Motor neuron (in vitro differentiated cells): ENCODE measurements around the gene SCN4A. TPM values are rescaled to one million over a fixed set of nuclear protein-coding genes. Genes with fewer than 3 reads are reported as not detected.
"Not testable (repeated sequence)": the region's sequence is repeated elsewhere in the genome, so short reads cannot be mapped to it uniquely, and the experiment has no call there.

Source experiments
- ATAC-seq, 8 experiments: fragments of 200-7000 bp; cut with Tn5 transposase; replicated peaks in 6 of 8; 2 replicates each; pipeline ENCODE4 v1.8.0; 2021; ENCODE audit warnings: mild to moderate bottlenecking in 8 of 8, moderate library complexity in 8 of 8
- H3K27ac ChIP-seq, 2 donors: fragments of 250-450 bp; sonication (Bioruptor Pico); 2 replicates each; pipeline ENCODE4 v1.9.0; 2021; ENCODE audit warnings: antibody characterized with exemption in 2 of 2, mild to moderate bottlenecking in 2 of 2, moderate library complexity in 1 of 2
- H3K4me1 ChIP-seq, 2 donors: fragments of 250-450 bp; sonication (Bioruptor Pico); replicated peaks in 1 of 2; 2 replicates each; pipeline ENCODE4 v1.6.1; 2021; ENCODE audit warnings: antibody characterized with exemption in 2 of 2, mild to moderate bottlenecking in 2 of 2, moderate library complexity in 1 of 2
- H3K4me3 ChIP-seq, 5 donors: fragments of 250-450 bp; sonication (Bioruptor Pico); 2 replicates each; pipeline ENCODE4 v1.9.0; 2021; ENCODE audit warnings: antibody characterized with exemption in 5 of 5, mild to moderate bottlenecking in 5 of 5, moderate library complexity in 4 of 5
- WGBS, 10 experiments: fragments of 450-650 bp; shearing (Covaris generic); methylation state at CpG; one replicate each; pipeline ENCODE4 v1.0.0; 2022; 5-methylcytosine and 5-hydroxymethylcytosine counted together
- in situ Hi-C, 9 experiments: fragments of 400-800 bp; cut with MboI; loops; one replicate each; pipeline ENCODE4 v1.15.0; 2021; ENCODE audit warnings: low sequenced_read_pairs in 9 of 9, low pct_unique_long_range_greater_than_20kb in 2 of 9; ENCODE audit not compliant: unreplicated experiment in 9 of 9
- total RNA-seq, 8 experiments: library from RNA; unstranded; fragments of 300-600 nt; gene quantifications; 2 replicates each; pipeline versions ENCODE4 v1.2.3 to v1.2.4, GENCODE V29; 2022

Gene SCN4A
- total RNA-seq, 8 experiments from 2014 or later = 0.04 to 2.1 (median 1.0) TPM

- H3K27ac ChIP-seq = no peak within 1 kb of the TSS
- 85% methylated on average over 13 of the region's 19 CpGs; no CpG with 5 or more reads in 9 of the 10 experiments for WGBS, 10 experiments
- no peak within 1 kb of the TSS for H3K4me3 ChIP-seq
- ATAC-seq = peak in 2 of 8 experiments; percentile 18 to 23
- peaks cover 0 to 7% of the 10 kb centered on the region in 2 donors for H3K4me1 ChIP-seq
- in situ Hi-C loops = loop anchor here in 2 of 9 experiments (25.0 kb wide), 1 partner anchor 205 kb away; the partner anchor contains the start of gene ERN1 (in 2 of the 2)
These were observed 40.6 kb downstream of the SCN4A start, which contains the start of gene CD79B for GRCh38 chr17:63931981-63932561. Gene CD79B (minus strand): TSS chr17:63932331. CDS start chr17:63932261, 70 bp downstream.

- in situ Hi-C loops = loop anchor here in 2 of 9 experiments (25.0 kb wide), 1 partner anchor 206 kb away; the partner anchor contains the start of gene ERN1 (in 2 of the 2)
- ATAC-seq = peak in 4 of 8 experiments; percentile 24 to 73 (median 49)
- Histone ChIP-seq H3K4me3 (no peak overlapping the region), H3K4me1 (peaks cover 0 to 7% of the 10 kb centered on the region in 2 donors), H3K27ac (no peak overlapping the region)
- WGBS, 10 experiments = 77% methylated on average over 5 of the region's 16 CpGs; no CpG with 5 or more reads in 9 of the 10 experiments
These were observed 41.7 kb downstream of the SCN4A start for GRCh38 chr17:63930951-63931575.

- Histone ChIP-seq H3K4me3 (no peak overlapping the region), H3K27ac (no peak overlapping the region), H3K4me1 (peaks cover 0 to 7% of the 10 kb centered on the region in 2 donors)
- 50 to 98% (median 83%) methylated on average over 2 to 11 of the region's 24 CpGs; no CpG with 5 or more reads in 4 of the 10 experiments for WGBS, 10 experiments
- ATAC-seq = peak in 4 of 8 experiments; percentile 43 to 65 (median 47)
- in situ Hi-C loops = loop anchor here in 3 of 9 experiments (10.0 to 25.0 kb wide), 2 partner anchors 85 to 207 kb away; partner anchors contain the start of gene ERN1 (in 2 of the 3)
These were observed 42.6 kb downstream of the SCN4A start for GRCh38 chr17:63929860-63930766.

- no peak for ATAC-seq
- 63 to 80% (median 80%) methylated on average over 1 to 2 of the region's 10 CpGs; no CpG with 5 or more reads in 7 of the 10 experiments for WGBS, 10 experiments
- in situ Hi-C loops = loop anchor here in 3 of 9 experiments (10.0 to 25.0 kb wide), 2 partner anchors 86 to 208 kb away; partner anchors contain the start of gene ERN1 (in 2 of the 3)
- Histone ChIP-seq H3K4me1 (peaks cover 0 to 7% of the 10 kb centered on the region in 2 donors), H3K27ac (no peak overlapping the region), H3K4me3 (no peak overlapping the region)
These were observed 43.6 kb downstream of the SCN4A start for GRCh38 chr17:63928966-63929695.

GRCh38 chr17:63928172-63928666 is 44.5 kb downstream of the SCN4A start:
- in situ Hi-C loops = loop anchor here in 3 of 9 experiments (10.0 to 25.0 kb wide), 2 partner anchors 87 to 209 kb away; partner anchors contain the start of gene ERN1 (in 2 of the 3)
- no peak for ATAC-seq
- no peak overlapping the region for H3K4me3 ChIP-seq
- peaks cover 0 to 7% of the 10 kb centered on the region in 2 donors for H3K4me1 ChIP-seq
- no peak overlapping the region for H3K27ac ChIP-seq
- 60 to 95% (median 83%) methylated on average over 3 to 5 of the region's 10 CpGs; no CpG with 5 or more reads in 6 of the 10 experiments for WGBS, 10 experiments

- ATAC-seq = no peak
- Histone ChIP-seq H3K4me3 (no peak overlapping the region), H3K4me1 (peaks cover 0 to 7% of the 10 kb centered on the region in 2 donors), H3K27ac (no peak overlapping the region)
- 30 to 100% (median 77%) methylated on average over 1 to 3 of the region's 8 CpGs; no CpG with 5 or more reads in 5 of the 10 experiments for WGBS, 10 experiments
- in situ Hi-C loops = loop anchor here in 3 of 9 experiments (10.0 to 25.0 kb wide), 2 partner anchors 87 to 210 kb away; partner anchors contain the start of gene ERN1 (in 2 of the 3)
These were observed 45.1 kb downstream of the SCN4A start for GRCh38 chr17:63927464-63928171.

GRCh38 chr17:63926164-63926563 is 46.6 kb downstream of the SCN4A start:
- in situ Hi-C loops = loop anchor here in 3 of 9 experiments (10.0 to 25.0 kb wide), 2 partner anchors 89 to 211 kb away; partner anchors contain the start of gene ERN1 (in 2 of the 3)
- WGBS, 10 experiments = 29 to 100% (median 71%) methylated on average over 1 to 2 of the region's 2 CpGs; no CpG with 5 or more reads in 2 of the 10 experiments
- no peak overlapping the region for H3K4me3 ChIP-seq
- peaks cover 0 to 1% of the 10 kb centered on the region in 2 donors for H3K4me1 ChIP-seq
- ATAC-seq = no peak
- no peak overlapping the region for H3K27ac ChIP-seq

GRCh38 chr17:63925615-63926014 is 47.1 kb downstream of the SCN4A start:
- Histone ChIP-seq H3K27ac (no peak overlapping the region), H3K4me3 (no peak overlapping the region), H3K4me1 (no peaks in the 10 kb centered on the region)
- no peak for ATAC-seq
- 0 to 78% (median 52%) methylated on average over 1 to 4 of the region's 5 CpGs; no CpG with 5 or more reads in 5 of the 10 experiments for WGBS, 10 experiments
- in situ Hi-C loops = loop anchor here in 3 of 9 experiments (10.0 to 25.0 kb wide), 2 partner anchors 89 to 212 kb away; partner anchors contain the start of gene ERN1 (in 2 of the 3)

GRCh38 chr17:63922402-63922801 is 50.3 kb downstream of the SCN4A start:
- not testable (repeated sequence) for ATAC-seq, H3K4me1 ChIP-seq, H3K4me3 ChIP-seq, H3K27ac ChIP-seq
- in situ Hi-C loops = loop anchor here in 6 of 9 experiments (10.0 to 25.0 kb wide), 4 partner anchors 90 to 365 kb away; partner anchors contain the start of genes ERN1 (in 5 of the 6) and ICAM2 (in 1 of the 6)
- 40 to 100% (median 80%) methylated on average over 1 to 3 of the region's 9 CpGs; no CpG with 5 or more reads in 5 of the 10 experiments for WGBS, 10 experiments

GRCh38 chr17:63920779-63921178 is 51.9 kb downstream of the SCN4A start:
- in situ Hi-C loops = loop anchor here in 6 of 9 experiments (10.0 to 25.0 kb wide), 4 partner anchors 92 to 367 kb away; partner anchors contain the start of genes ERN1 (in 5 of the 6) and ICAM2 (in 1 of the 6)
- not testable (repeated sequence) for H3K4me1 ChIP-seq, H3K27ac ChIP-seq, ATAC-seq, H3K4me3 ChIP-seq
- 43 to 88% (median 77%) methylated on average over 1 to 4 of the region's 5 CpGs; no CpG with 5 or more reads in 6 of the 10 experiments for WGBS, 10 experiments
